Endodermal cell (in vitro differentiated cells): Measurements from ENCODE around the gene PACRG. TPM values are rescaled to one million over a fixed set of nuclear protein-coding genes. Genes with fewer than 3 reads are reported as not detected.

ENCODE experiments used
- DNase-seq: peaks from one replicate; pipeline ENCODE4 v3.0.0-alpha.2; 2017
- H3K27ac ChIP-seq: 2 replicates; pipeline ENCODE4 v1.5.1; 2013; ENCODE audit warnings: mild to moderate bottlenecking, low read depth, low read length, moderate library complexity
- H3K27me3 ChIP-seq: 2 replicates; pipeline ENCODE4 v1.6.1; 2013; ENCODE audit warnings: mild to moderate bottlenecking, low read length, moderate library complexity; ENCODE audit not compliant: insufficient read depth, control insufficient read depth, poor library complexity, severe bottlenecking
- H3K36me3 ChIP-seq: 2 replicates; pipeline ENCODE4 v1.7.0; 2013; ENCODE audit warnings: mild to moderate bottlenecking, low read length, moderate library complexity; ENCODE audit not compliant: control insufficient read depth, insufficient read depth
- H3K4me1 ChIP-seq: one replicate; pipeline ENCODE4 v1.7.0; 2013; ENCODE audit warnings: low read length; ENCODE audit not compliant: control insufficient read depth, insufficient read depth
- H3K4me3 ChIP-seq: 2 replicates; pipeline ENCODE4 v1.5.1; 2013; ENCODE audit warnings: mild to moderate bottlenecking, low read length, moderate library complexity
- H3K9ac ChIP-seq: 2 replicates; pipeline ENCODE4 v1.6.1; 2013; ENCODE audit warnings: mild to moderate bottlenecking, low read length, moderate library complexity; ENCODE audit not compliant: poor library complexity, severe bottlenecking; ENCODE audit errors: extremely low read depth
- H3K9me3 ChIP-seq: 2 replicates; pipeline ENCODE4 v1.6.1; 2013; ENCODE audit warnings: mild to moderate bottlenecking, low read length, moderate library complexity; ENCODE audit not compliant: control insufficient read depth
- H3K27ac Mint-ChIP-seq: 2 replicates; pipeline ENCODE4 v1.8.0; 2020; ENCODE audit warnings: mixed read lengths
- H3K27me3 Mint-ChIP-seq: 2 replicates; pipeline ENCODE4 v1.8.0; 2021; ENCODE audit warnings: mild to moderate bottlenecking, mixed read lengths; ENCODE audit not compliant: insufficient read depth
- H3K36me3 Mint-ChIP-seq: 2 replicates; pipeline ENCODE4 v1.8.0; 2020; ENCODE audit warnings: low read depth, mixed read lengths
- H3K4me1 Mint-ChIP-seq: 2 replicates; pipeline ENCODE4 v1.8.0; 2020; ENCODE audit warnings: mixed read lengths
- H3K4me3 Mint-ChIP-seq: 2 replicates; pipeline ENCODE4 v1.8.0; 2020; ENCODE audit warnings: mild to moderate bottlenecking, moderate library complexity, mixed read lengths
- H3K9me3 Mint-ChIP-seq: 2 replicates; pipeline ENCODE4 v1.8.0; 2020; ENCODE audit warnings: mild to moderate bottlenecking, mixed read lengths
- WGBS, 2 experiments: methylation state at CpG; one replicate each; pipeline versions ENCODE4 v1.1.5 to v1.1.7; 2013; ENCODE audit warnings: missing lambda C conversion rate in 2 of 2, mixed read lengths in 1 of 2; ENCODE audit not compliant: insufficient coverage in 1 of 2, insufficient read length in 1 of 2; 5-methylcytosine and 5-hydroxymethylcytosine counted together
- total RNA-seq, 2 donors: library from RNA; stranded (reverse); fragmentation: NEBNext Ultra II Directional in 1 of 2; extraction: Animal tissue kit (Norgen Biotek cat#: 25700) in 1 of 2; gene quantifications; 2 replicates in 1 of 2; 3 replicates in 1 of 2; pipeline ENCODE4 v1.2.1, GENCODE V29; 2021
- TF ChIP-seq, protein P1 (sequence below): fragments of 200-600 bp; sonication (generic); conservative IDR thresholded peaks from 2 replicates; pipeline ENCODE4 v1.5.0; 2021; ENCODE audit warnings: antibody characterized with exemption, mild to moderate bottlenecking

Gene PACRG
- total RNA-seq, 2 donors from 2014 or later, result 0.42 to 0.44 TPM

DNA sequence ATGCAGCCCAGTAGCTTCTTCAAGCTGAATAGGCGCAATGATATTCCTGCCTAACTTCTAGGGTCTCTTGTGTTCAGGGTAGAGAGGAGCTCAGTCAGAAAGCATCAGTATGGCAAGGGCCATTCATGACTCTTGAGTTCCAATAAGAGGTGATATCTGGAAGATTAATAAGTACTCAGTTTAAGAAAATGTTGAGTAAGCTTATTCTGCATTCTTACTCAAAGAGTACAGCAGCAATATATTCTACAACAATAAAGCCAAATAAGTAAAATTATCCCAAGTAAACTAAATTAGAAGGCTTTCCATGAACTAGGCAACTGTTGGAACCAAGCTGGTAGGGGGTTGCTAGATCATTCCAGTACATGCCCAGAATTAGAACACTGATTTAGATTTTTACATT is 303.2 kb downstream of the PACRG start:
- Histone ChIP-seq H3K9ac (no peak overlapping the region), H3K9me3 (peaks cover 10% of the 10 kb centered on the region), H3K36me3 (no peaks in the 10 kb centered on the region), H3K27ac (no peak overlapping the region), H3K27me3 (no peaks in the 10 kb centered on the region), H3K4me1 (no peaks in the 10 kb centered on the region), H3K4me3 (no peak overlapping the region)
- Mint-ChIP-seq H3K27me3 (no peaks in the 10 kb centered on the region), H3K4me1 (peaks cover 2% of the 10 kb centered on the region), H3K4me3 (no peak overlapping the region), H3K9me3 (peaks cover 8% of the 10 kb centered on the region), H3K27ac (no peak overlapping the region), H3K36me3 (no peaks in the 10 kb centered on the region)
- no peak for DNase-seq
- TF ChIP-seq, protein P1, sequence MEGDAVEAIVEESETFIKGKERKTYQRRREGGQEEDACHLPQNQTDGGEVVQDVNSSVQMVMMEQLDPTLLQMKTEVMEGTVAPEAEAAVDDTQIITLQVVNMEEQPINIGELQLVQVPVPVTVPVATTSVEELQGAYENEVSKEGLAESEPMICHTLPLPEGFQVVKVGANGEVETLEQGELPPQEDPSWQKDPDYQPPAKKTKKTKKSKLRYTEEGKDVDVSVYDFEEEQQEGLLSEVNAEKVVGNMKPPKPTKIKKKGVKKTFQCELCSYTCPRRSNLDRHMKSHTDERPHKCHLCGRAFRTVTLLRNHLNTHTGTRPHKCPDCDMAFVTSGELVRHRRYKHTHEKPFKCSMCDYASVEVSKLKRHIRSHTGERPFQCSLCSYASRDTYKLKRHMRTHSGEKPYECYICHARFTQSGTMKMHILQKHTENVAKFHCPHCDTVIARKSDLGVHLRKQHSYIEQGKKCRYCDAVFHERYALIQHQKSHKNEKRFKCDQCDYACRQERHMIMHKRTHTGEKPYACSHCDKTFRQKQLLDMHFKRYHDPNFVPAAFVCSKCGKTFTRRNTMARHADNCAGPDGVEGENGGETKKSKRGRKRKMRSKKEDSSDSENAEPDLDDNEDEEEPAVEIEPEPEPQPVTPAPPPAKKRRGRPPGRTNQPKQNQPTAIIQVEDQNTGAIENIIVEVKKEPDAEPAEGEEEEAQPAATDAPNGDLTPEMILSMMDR, result no peak
- WGBS, 2 experiments, result 93 to 100% methylated on average over 1 of the region's 1 CpG

DNA sequence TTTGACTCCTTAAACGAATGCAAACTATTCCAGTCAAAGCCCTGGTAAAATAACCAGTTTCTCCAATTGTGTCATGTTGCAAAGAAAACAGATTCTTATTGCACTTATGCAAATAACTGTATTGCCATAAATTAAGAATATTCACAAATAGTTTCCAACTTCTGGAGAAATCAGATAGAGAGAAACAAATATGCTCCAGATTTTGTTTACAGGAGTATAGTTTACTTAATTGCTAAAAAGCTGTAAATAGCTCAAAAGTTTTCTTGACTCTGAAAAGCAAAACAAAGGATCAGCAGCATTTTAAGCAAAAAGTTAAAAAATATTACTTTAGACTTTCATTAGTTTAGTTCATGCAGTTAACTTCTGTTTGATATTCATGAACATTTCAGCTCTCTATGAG is 304.2 kb downstream of the PACRG start:
- no peak overlapping the region for H3K9ac ChIP-seq
- no peaks in the 10 kb centered on the region for H3K36me3 Mint-ChIP-seq
- H3K36me3 ChIP-seq, result no peaks in the 10 kb centered on the region
- H3K4me1 ChIP-seq, result no peaks in the 10 kb centered on the region
- TF ChIP-seq, protein P1, result no peak
- 86 to 100% methylated on average over 1 of the region's 1 CpG for WGBS, 2 experiments
- H3K27ac ChIP-seq, result no peak overlapping the region
- no peak overlapping the region for H3K4me3 ChIP-seq
- DNase-seq, result no peak
- peaks cover 8% of the 10 kb centered on the region for H3K9me3 Mint-ChIP-seq
- no peak overlapping the region for H3K27ac Mint-ChIP-seq
- peaks cover 10% of the 10 kb centered on the region for H3K9me3 ChIP-seq
- no peak overlapping the region for H3K4me3 Mint-ChIP-seq
- peaks cover 2% of the 10 kb centered on the region for H3K4me1 Mint-ChIP-seq
- no peaks in the 10 kb centered on the region for H3K27me3 Mint-ChIP-seq
- H3K27me3 ChIP-seq, result no peaks in the 10 kb centered on the region

DNA sequence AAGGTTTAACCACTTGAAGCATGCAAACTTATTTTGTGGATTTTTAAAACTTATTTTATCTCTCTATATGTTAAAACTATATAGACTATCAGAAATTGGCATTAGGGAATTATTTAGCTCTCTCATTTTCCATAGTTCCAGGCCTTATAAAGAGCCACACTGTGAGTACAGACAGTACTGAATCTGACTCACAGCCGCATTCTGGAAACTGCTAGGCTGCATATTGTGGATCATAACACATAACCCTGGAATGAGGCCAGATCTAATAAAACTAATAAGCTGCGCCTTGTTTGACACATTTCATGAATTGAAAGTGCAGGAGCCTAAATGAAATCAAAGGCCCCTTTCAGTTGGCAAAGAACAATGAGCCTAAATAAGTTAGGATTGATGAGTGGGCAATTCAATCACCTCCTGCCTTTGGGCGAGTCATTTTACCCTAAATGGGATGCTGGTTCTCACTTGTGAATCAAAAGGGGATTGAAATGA is 308.4 kb downstream of the PACRG start:
- no peaks in the 10 kb centered on the region for H3K4me1 Mint-ChIP-seq
- H3K4me3 Mint-ChIP-seq, result no peak overlapping the region
- no peaks in the 10 kb centered on the region for H3K36me3 Mint-ChIP-seq
- Histone ChIP-seq H3K27ac (no peak overlapping the region), H3K36me3 (no peaks in the 10 kb centered on the region), H3K9me3 (peaks cover 10% of the 10 kb centered on the region), H3K4me3 (no peak overlapping the region), H3K27me3 (no peaks in the 10 kb centered on the region), H3K9ac (no peak overlapping the region), H3K4me1 (no peaks in the 10 kb centered on the region)
- H3K27me3 Mint-ChIP-seq, result no peaks in the 10 kb centered on the region
- TF ChIP-seq, protein P1, result no peak
- H3K9me3 Mint-ChIP-seq, result peaks cover 13% of the 10 kb centered on the region
- 91% methylated on average over 3 of the region's 3 CpGs for WGBS, 2 experiments
- H3K27ac Mint-ChIP-seq, result no peak overlapping the region
- DNase-seq, result no peak
